ENCODE results near the gene KIF1A.

The KIF1A gene

GRCh38 chr2:240798327-240798905, 21.6 kb downstream of the KIF1A start:
- H3K9me3 ChIP-seq (ENCODE audit: control insufficient read depth in 5 of 5, low read length in 5 of 5): peaks cover 0 to 5% (median 0%) of the 10 kb centered on the region in 5 donors
- H3K4me1 ChIP-seq (ENCODE audit: control insufficient read depth in 5 of 5, insufficient read depth in 5 of 5, low read length in 5 of 5): peaks cover 0 to 26% (median 20%) of the 10 kb centered on the region in 5 donors
- no peak overlapping the region for H3K27ac ChIP-seq (ENCODE audit: low read depth, low read length)
- no peaks in the 10 kb centered on the region for H3K36me3 ChIP-seq (ENCODE audit: control insufficient read depth in 5 of 5, insufficient read depth in 5 of 5, low read length in 5 of 5)
- H3K4me3 ChIP-seq (ENCODE audit: low read depth in 1 of 5, low read length in 5 of 5): no peak overlapping the region
- no peak overlapping the region for H3K9ac ChIP-seq (ENCODE audit: low read length in 5 of 5)
- H3K27me3 ChIP-seq (ENCODE audit: control insufficient read depth in 5 of 5, insufficient read depth in 4 of 5, low read length in 5 of 5): peaks cover 2 to 40% (median 19%) of the 10 kb centered on the region in 5 donors

- Histone ChIP-seq H3K36me3 (ENCODE audit: control insufficient read depth in 5 of 5, insufficient read depth in 5 of 5, low read length in 5 of 5) (no peaks in the 10 kb centered on the region), H3K27me3 (ENCODE audit: control insufficient read depth in 5 of 5, insufficient read depth in 4 of 5, low read length in 5 of 5) (peaks cover 2 to 38% (median 19%) of the 10 kb centered on the region in 5 donors), H3K4me3 (ENCODE audit: low read depth in 1 of 5, low read length in 5 of 5) (no peak overlapping the region), H3K27ac (ENCODE audit: low read depth, low read length) (no peak overlapping the region), H3K4me1 (ENCODE audit: control insufficient read depth in 5 of 5, insufficient read depth in 5 of 5, low read length in 5 of 5) (peaks cover 0 to 26% (median 20%) of the 10 kb centered on the region in 5 donors), H3K9ac (ENCODE audit: low read length in 5 of 5) (no peak overlapping the region), H3K9me3 (ENCODE audit: control insufficient read depth in 5 of 5, low read length in 5 of 5) (peaks cover 0 to 5% (median 0%) of the 10 kb centered on the region in 5 donors)
Measured at GRCh38 chr2:240797914-240798313, 22.1 kb downstream of the KIF1A start.

GRCh38 chr2:240797500-240797895, 22.5 kb downstream of the KIF1A start:
- Histone ChIP-seq H3K4me3 (ENCODE audit: low read depth in 1 of 5, low read length in 5 of 5) (no peak overlapping the region), H3K36me3 (ENCODE audit: control insufficient read depth in 5 of 5, insufficient read depth in 5 of 5, low read length in 5 of 5) (no peaks in the 10 kb centered on the region), H3K27me3 (ENCODE audit: control insufficient read depth in 5 of 5, insufficient read depth in 4 of 5, low read length in 5 of 5) (peaks cover 2 to 38% (median 19%) of the 10 kb centered on the region in 5 donors), H3K27ac (ENCODE audit: low read depth, low read length) (no peak overlapping the region), H3K9me3 (ENCODE audit: control insufficient read depth in 5 of 5, low read length in 5 of 5) (peaks cover 0 to 5% (median 0%) of the 10 kb centered on the region in 5 donors), H3K9ac (ENCODE audit: low read length in 5 of 5) (no peak overlapping the region), H3K4me1 (ENCODE audit: control insufficient read depth in 5 of 5, insufficient read depth in 5 of 5, low read length in 5 of 5) (peaks cover 0 to 26% (median 20%) of the 10 kb centered on the region in 5 donors)

- Histone ChIP-seq H3K9ac (ENCODE audit: low read length in 5 of 5) (no peak overlapping the region), H3K27ac (ENCODE audit: low read depth, low read length) (no peak overlapping the region), H3K27me3 (ENCODE audit: control insufficient read depth in 5 of 5, insufficient read depth in 4 of 5, low read length in 5 of 5) (peaks cover 2 to 38% (median 19%) of the 10 kb centered on the region in 5 donors), H3K4me1 (ENCODE audit: control insufficient read depth in 5 of 5, insufficient read depth in 5 of 5, low read length in 5 of 5) (peaks cover 0 to 26% (median 20%) of the 10 kb centered on the region in 5 donors), H3K9me3 (ENCODE audit: control insufficient read depth in 5 of 5, low read length in 5 of 5) (peaks cover 0 to 5% (median 0%) of the 10 kb centered on the region in 5 donors), H3K36me3 (ENCODE audit: control insufficient read depth in 5 of 5, insufficient read depth in 5 of 5, low read length in 5 of 5) (no peaks in the 10 kb centered on the region), H3K4me3 (ENCODE audit: low read depth in 1 of 5, low read length in 5 of 5) (no peak overlapping the region)
Measured at GRCh38 chr2:240796543-240797499, 23.2 kb downstream of the KIF1A start.

- H3K4me3 ChIP-seq (ENCODE audit: low read depth in 1 of 5, low read length in 5 of 5): no peak overlapping the region
- peaks cover 2 to 38% (median 19%) of the 10 kb centered on the region in 5 donors for H3K27me3 ChIP-seq (ENCODE audit: control insufficient read depth in 5 of 5, insufficient read depth in 4 of 5, low read length in 5 of 5)
- no peaks in the 10 kb centered on the region for H3K36me3 ChIP-seq (ENCODE audit: control insufficient read depth in 5 of 5, insufficient read depth in 5 of 5, low read length in 5 of 5)
- H3K4me1 ChIP-seq (ENCODE audit: control insufficient read depth in 5 of 5, insufficient read depth in 5 of 5, low read length in 5 of 5): peaks cover 0 to 26% (median 20%) of the 10 kb centered on the region in 5 donors
- no peak overlapping the region for H3K9ac ChIP-seq (ENCODE audit: low read length in 5 of 5)
- H3K27ac ChIP-seq (ENCODE audit: low read depth, low read length): no peak overlapping the region
- no peaks in the 10 kb centered on the region for H3K9me3 ChIP-seq (ENCODE audit: control insufficient read depth in 5 of 5, low read length in 5 of 5)
Measured at GRCh38 chr2:240795916-240796510, 24.0 kb downstream of the KIF1A start.

GRCh38 chr2:240795454-240795853, 24.6 kb downstream of the KIF1A start:
- Histone ChIP-seq H3K36me3 (ENCODE audit: control insufficient read depth in 5 of 5, insufficient read depth in 5 of 5, low read length in 5 of 5) (no peaks in the 10 kb centered on the region), H3K9me3 (ENCODE audit: control insufficient read depth in 5 of 5, low read length in 5 of 5) (no peaks in the 10 kb centered on the region), H3K4me1 (ENCODE audit: control insufficient read depth in 5 of 5, insufficient read depth in 5 of 5, low read length in 5 of 5) (peaks cover 0 to 25% (median 20%) of the 10 kb centered on the region in 5 donors), H3K27ac (ENCODE audit: low read depth, low read length) (no peak overlapping the region), H3K4me3 (ENCODE audit: low read depth in 1 of 5, low read length in 5 of 5) (no peak overlapping the region), H3K9ac (ENCODE audit: low read length in 5 of 5) (no peak overlapping the region), H3K27me3 (ENCODE audit: control insufficient read depth in 5 of 5, insufficient read depth in 4 of 5, low read length in 5 of 5) (peaks cover 2 to 38% (median 19%) of the 10 kb centered on the region in 5 donors)

GRCh38 chr2:240794178-240794721, 25.8 kb downstream of the KIF1A start:
- Histone ChIP-seq H3K9ac (ENCODE audit: low read length in 5 of 5) (no peak overlapping the region), H3K27me3 (ENCODE audit: control insufficient read depth in 5 of 5, insufficient read depth in 4 of 5, low read length in 5 of 5) (peaks cover 1 to 33% (median 24%) of the 10 kb centered on the region in 5 donors), H3K9me3 (ENCODE audit: control insufficient read depth in 5 of 5, low read length in 5 of 5) (no peaks in the 10 kb centered on the region), H3K4me3 (ENCODE audit: low read depth in 1 of 5, low read length in 5 of 5) (no peak overlapping the region), H3K4me1 (ENCODE audit: control insufficient read depth in 5 of 5, insufficient read depth in 5 of 5, low read length in 5 of 5) (peaks cover 0 to 13% (median 8%) of the 10 kb centered on the region in 5 donors), H3K36me3 (ENCODE audit: control insufficient read depth in 5 of 5, insufficient read depth in 5 of 5, low read length in 5 of 5) (no peaks in the 10 kb centered on the region), H3K27ac (ENCODE audit: low read depth, low read length) (no peak overlapping the region)

- H3K27ac ChIP-seq (ENCODE audit: low read depth, low read length): no peak overlapping the region
- no peak overlapping the region for H3K4me3 ChIP-seq (ENCODE audit: low read depth in 1 of 5, low read length in 5 of 5)
- no peaks in the 10 kb centered on the region for H3K36me3 ChIP-seq (ENCODE audit: control insufficient read depth in 5 of 5, insufficient read depth in 5 of 5, low read length in 5 of 5)
- no peak overlapping the region for H3K9ac ChIP-seq (ENCODE audit: low read length in 5 of 5)
- H3K4me1 ChIP-seq (ENCODE audit: control insufficient read depth in 5 of 5, insufficient read depth in 5 of 5, low read length in 5 of 5): peaks cover 0 to 6% (median 1%) of the 10 kb centered on the region in 5 donors
- H3K27me3 ChIP-seq (ENCODE audit: control insufficient read depth in 5 of 5, insufficient read depth in 4 of 5, low read length in 5 of 5): peaks cover 0 to 31% (median 17%) of the 10 kb centered on the region in 5 donors
- no peaks in the 10 kb centered on the region for H3K9me3 ChIP-seq (ENCODE audit: control insufficient read depth in 5 of 5, low read length in 5 of 5)
Measured at GRCh38 chr2:240793313-240794177, 26.5 kb downstream of the KIF1A start.

Measured in subcutaneous abdominal adipose tissue (tissue), 5 donors.